Activated B cell treated with CpG ODN at 0.5 μM for 24 hours (primary cell): ENCODE results near the gene ARL10. TPM values are rescaled to one million over a fixed set of nuclear protein-coding genes. Genes with fewer than 3 reads are reported as not detected.

ENCODE experiments used
- ATAC-seq: fragments of 200-7000 bp; cut with Tn5 transposase; one replicate; pipeline ENCODE4 v1.10.0; 2021; ENCODE audit warnings: low read depth, mild to moderate bottlenecking, moderate library complexity
- CTCF ChIA-PET: fragments of 350-600 bp; sonication (Branson Sonifier 250); formaldehyde crosslinking; loops from one replicate; lab custom pipeline; 2021; ENCODE audit warnings: antibody characterized with exemption; lab: Charles Lee
- POLR2A ChIA-PET: fragments of 350-600 bp; sonication (Branson Sonifier 250); formaldehyde crosslinking; loops from one replicate; lab custom pipeline; 2021; ENCODE audit warnings: antibody characterized with exemption; lab: Charles Lee
- DNase-seq: peaks from one replicate; pipeline ENCODE4 v3.0.0; 2022
- H3K27ac Mint-ChIP-seq: one replicate; pipeline ENCODE4 v1.8.0; 2020; ENCODE audit warnings: mixed read lengths
- H3K27me3 Mint-ChIP-seq: one replicate; pipeline ENCODE4 v1.8.0; 2021; ENCODE audit warnings: mixed read lengths
- H3K36me3 Mint-ChIP-seq: one replicate; pipeline ENCODE4 v1.8.0; 2021; ENCODE audit warnings: low read depth, mixed read lengths
- H3K4me1 Mint-ChIP-seq: one replicate; pipeline ENCODE4 v1.8.0; 2021; ENCODE audit warnings: mixed read lengths
- H3K4me3 Mint-ChIP-seq: one replicate; pipeline ENCODE4 v1.8.0; 2020; ENCODE audit warnings: mild to moderate bottlenecking, mixed read lengths
- H3K9me3 Mint-ChIP-seq: one replicate; pipeline ENCODE4 v1.8.0; 2020; ENCODE audit warnings: mixed read lengths
- intact Hi-C: fragments of 100-400 bp; cut with micrococcal nuclease; formaldehyde crosslinking; loops from one replicate; pipeline ENCODE4 v1.15.1; 2024
- total RNA-seq: library from RNA; stranded (reverse); gene quantifications from 2 replicates; pipeline ENCODE4 v1.2.3, GENCODE V29; 2022
- TF ChIP-seq, protein P1 (sequence below): fragments of 200-600 bp; IDR thresholded peaks from one replicate; pipeline ENCODE4 v1.8.0; 2022; ENCODE audit warnings: antibody characterized with exemption, mild to moderate bottlenecking

The ARL10 gene
- total RNA-seq, 1 donor from 2014 or later: 14.3 TPM

DNA sequence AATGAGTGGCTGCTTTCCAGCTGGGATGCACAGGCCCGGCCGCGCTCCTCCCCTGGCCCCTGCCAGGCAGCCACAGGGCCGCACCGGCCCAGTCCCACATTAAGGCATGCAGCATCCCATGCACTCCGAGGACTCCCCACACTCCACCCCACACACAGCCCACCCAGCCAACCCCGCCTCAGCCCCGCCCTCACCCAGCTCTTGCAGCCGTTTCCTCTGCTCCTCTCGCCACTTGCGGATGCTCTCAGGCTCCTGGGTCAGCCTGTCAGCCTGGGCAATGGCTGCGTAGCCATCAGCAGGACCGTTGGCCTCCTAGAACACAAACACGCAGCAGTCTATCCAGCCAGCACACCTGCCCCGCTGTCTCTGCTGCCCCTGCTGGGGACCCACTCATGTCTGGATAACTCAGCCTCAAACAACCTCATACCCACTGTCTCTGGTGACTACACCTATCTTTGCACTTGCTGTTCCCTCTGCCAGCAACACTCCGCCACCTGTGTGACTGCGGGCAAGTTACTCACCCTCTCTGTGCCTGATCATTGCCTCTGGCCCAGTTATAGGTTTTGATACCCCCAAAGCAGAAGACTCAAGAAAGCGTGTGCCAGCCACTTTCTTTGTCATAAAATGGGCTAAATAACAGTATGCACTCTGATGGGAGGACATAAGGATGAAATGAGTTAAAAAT is 32.6 kb downstream of the ARL10 start:
- Mint-ChIP-seq H3K27me3 (no peaks in the 10 kb centered on the region), H3K27ac (no peak overlapping the region), H3K4me1 (no peaks in the 10 kb centered on the region), H3K4me3 (no peak overlapping the region), H3K9me3 (no peaks in the 10 kb centered on the region), H3K36me3 (peaks cover 26% of the 10 kb centered on the region)
- intact Hi-C loops: no loop called here
- DNase-seq (no peak), ATAC-seq (no peak)
- ChIA-PET POLR2A (interaction anchor here (0.7 kb wide), 1 partner anchor 37 kb away, joined by 4 read pairs; no protein-coding TSS in a partner anchor), CTCF (no interaction called here)
- TF ChIP-seq, protein P1, sequence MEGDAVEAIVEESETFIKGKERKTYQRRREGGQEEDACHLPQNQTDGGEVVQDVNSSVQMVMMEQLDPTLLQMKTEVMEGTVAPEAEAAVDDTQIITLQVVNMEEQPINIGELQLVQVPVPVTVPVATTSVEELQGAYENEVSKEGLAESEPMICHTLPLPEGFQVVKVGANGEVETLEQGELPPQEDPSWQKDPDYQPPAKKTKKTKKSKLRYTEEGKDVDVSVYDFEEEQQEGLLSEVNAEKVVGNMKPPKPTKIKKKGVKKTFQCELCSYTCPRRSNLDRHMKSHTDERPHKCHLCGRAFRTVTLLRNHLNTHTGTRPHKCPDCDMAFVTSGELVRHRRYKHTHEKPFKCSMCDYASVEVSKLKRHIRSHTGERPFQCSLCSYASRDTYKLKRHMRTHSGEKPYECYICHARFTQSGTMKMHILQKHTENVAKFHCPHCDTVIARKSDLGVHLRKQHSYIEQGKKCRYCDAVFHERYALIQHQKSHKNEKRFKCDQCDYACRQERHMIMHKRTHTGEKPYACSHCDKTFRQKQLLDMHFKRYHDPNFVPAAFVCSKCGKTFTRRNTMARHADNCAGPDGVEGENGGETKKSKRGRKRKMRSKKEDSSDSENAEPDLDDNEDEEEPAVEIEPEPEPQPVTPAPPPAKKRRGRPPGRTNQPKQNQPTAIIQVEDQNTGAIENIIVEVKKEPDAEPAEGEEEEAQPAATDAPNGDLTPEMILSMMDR: no peak

DNA sequence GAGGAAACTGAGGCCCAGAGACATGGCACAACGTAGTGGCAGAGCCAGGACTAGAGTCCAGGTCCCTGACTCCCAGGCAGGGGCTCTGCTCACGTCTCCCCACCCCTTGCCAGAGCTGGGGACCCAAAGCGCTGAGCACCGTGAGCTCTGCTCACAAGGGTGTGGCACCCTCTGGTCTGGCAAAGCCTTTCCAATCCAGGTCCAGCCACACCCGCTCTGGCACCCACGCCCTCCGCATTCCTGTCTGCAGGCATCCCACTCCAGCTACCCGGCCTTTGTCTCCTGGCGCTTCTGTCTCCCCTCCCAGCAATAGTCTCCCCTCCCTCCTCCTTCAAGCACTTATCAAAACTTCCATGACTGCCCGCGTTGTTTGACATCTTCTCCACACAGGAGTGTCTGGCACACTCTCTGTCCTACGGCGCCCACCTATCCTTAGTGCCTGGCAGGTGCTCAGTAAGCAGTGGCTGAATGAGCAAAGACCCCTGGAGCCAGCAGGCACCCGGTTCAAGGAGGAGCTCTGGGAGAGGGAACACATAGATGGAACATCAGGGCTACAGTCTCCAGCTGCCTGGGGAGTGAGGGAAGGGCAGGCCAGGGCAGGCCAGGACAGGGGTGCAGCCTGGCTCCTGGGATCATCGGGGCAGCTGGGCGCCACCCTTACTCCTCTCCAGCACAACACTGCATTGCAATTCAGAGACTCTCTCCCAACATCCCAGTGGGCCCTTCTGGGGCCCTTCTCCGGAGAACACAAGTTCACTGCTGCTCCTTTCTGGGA is 35.3 kb downstream of the ARL10 start:
- ChIA-PET CTCF (no interaction called here), POLR2A (interaction anchor here (0.6 to 0.9 kb wide), 2 partner anchors 13 to 63 kb away, joined by 3 to 5 read pairs; no protein-coding TSS in a partner anchor)
- no peak for ATAC-seq
- Mint-ChIP-seq H3K36me3 (peaks cover 22% of the 10 kb centered on the region), H3K9me3 (no peaks in the 10 kb centered on the region), H3K4me1 (no peaks in the 10 kb centered on the region), H3K4me3 (no peak overlapping the region), H3K27ac (no peak overlapping the region), H3K27me3 (no peaks in the 10 kb centered on the region)
- intact Hi-C loops: no loop called here
- TF ChIP-seq, protein P1: no peak
- DNase-seq: no peak

DNA sequence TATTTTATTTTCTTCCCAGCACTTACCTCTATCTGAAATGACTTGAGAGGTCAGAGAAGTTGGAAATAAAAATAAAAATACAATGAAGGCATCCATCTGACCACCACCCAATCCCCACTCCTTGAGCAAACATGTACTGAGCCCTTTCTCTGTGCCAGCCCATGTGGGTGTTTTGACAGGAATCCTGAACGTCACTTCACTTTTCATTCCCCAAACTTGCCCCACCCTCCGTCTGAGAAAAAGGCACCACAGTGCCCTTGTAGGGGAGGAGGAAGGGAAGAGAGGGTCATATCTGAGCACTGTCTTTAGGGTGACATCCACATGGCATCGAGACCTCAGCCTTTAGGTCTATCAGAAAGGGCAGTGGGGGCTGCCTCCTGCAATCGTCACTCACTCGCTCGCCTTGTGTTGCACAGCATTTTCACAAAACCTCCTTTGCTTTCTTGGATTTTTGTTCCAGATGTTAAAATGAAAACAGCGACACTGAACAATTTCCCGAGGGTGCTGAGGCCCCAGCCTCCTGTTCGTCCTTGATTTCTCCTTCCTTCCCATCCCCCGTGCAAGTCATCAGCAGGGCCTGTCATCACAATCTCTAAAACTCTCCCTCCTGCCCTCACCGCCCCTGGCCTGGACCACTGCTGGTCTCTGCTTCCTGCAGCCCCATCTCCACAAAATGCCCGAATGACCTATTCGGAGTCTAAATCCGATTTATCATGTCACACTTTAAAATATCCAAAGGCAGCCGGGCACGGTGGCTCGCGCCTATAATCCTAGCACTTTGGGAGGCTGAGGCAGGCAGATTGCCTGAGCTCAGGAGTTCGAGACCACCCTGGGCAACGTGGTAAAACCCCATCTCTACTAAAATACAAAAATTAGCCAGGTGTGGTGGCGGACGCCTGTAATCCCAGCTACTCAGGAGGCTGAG is 36.3 kb downstream of the ARL10 start:
- no peak overlapping the region for H3K27ac Mint-ChIP-seq
- H3K36me3 Mint-ChIP-seq: peaks cover 31% of the 10 kb centered on the region
- ChIA-PET POLR2A (interaction anchor here (0.6 kb wide), 1 partner anchor 62 kb away, joined by 5 read pairs; no protein-coding TSS in a partner anchor), CTCF (no interaction called here)
- H3K27me3 Mint-ChIP-seq: no peaks in the 10 kb centered on the region
- no peak overlapping the region for H3K4me3 Mint-ChIP-seq
- intact Hi-C loops: no loop called here
- no peaks in the 10 kb centered on the region for H3K9me3 Mint-ChIP-seq
- no peaks in the 10 kb centered on the region for H3K4me1 Mint-ChIP-seq
- ATAC-seq: no peak
- no peak for DNase-seq
- TF ChIP-seq, protein P1: no peak

DNA sequence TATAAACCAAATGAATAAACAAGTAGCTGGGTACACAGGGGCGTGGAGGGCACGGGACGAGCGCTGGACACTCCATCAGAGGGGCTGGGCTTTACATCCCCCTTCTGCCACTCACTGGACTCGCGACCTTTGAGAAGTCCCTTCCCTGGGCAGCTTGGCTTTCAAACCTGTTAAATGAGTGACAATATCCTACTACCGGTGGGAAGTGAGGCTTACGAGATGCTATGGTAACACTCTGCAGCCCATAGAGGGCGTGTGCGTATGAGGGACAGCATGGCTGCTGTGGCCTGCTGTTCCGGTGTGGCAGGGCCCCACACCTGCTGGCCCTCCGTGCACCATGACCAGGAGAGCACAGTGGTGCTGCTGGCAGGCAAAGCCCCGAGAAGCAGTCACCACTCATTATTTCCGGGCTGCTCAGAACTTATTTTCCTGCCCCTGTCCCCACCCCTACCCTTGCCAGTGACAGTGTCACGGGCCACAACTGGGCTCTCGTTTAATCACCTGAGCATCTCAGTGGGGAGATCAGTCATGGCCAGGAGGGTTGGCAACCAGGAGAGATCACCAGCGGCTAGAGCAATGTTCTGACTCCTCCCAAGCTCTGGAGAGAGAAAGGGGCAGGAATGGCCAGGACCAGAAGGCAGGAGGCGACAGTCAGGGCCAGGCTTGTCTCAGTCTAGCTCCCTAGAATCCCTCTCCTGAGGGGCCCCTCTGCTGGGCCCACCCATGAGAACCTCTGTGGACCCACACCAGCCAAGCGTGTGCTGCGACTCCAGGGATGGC is 40.6 kb downstream of the ARL10 start:
- Mint-ChIP-seq H3K27me3 (no peaks in the 10 kb centered on the region), H3K36me3 (peaks cover 39% of the 10 kb centered on the region), H3K4me1 (no peaks in the 10 kb centered on the region), H3K4me3 (no peak overlapping the region), H3K9me3 (no peaks in the 10 kb centered on the region), H3K27ac (no peak overlapping the region)
- CTCF ChIA-PET: interaction anchor here (0.8 to 1.7 kb wide), 3 partner anchors 11 to 171 kb away, joined by 3 to 5 read pairs (median 3); partner anchors contain the start of gene CLTB
- no peak for DNase-seq
- intact Hi-C loops: no loop called here
- POLR2A ChIA-PET: interaction anchor here (0.6 to 0.7 kb wide), 3 partner anchors 10 to 519 kb away, joined by 3 to 7 read pairs (median 3); partner anchors contain the start of gene CLTB
- no peak for ATAC-seq
- TF ChIP-seq, protein P1: no peak
